Stimulated activated CD4-positive, alpha-beta T cell treated with anti-CD3 and anti-CD28 coated beads, Interleukin-4, amount 100 ng/mL, for 24 hours (primary cell): ENCODE results near the gene FAM20A.

Experiments used
- DNase-seq: peaks from one replicate; pipeline ENCODE4 v3.0.0-alpha.2; 2020

The FAM20A gene

DNA sequence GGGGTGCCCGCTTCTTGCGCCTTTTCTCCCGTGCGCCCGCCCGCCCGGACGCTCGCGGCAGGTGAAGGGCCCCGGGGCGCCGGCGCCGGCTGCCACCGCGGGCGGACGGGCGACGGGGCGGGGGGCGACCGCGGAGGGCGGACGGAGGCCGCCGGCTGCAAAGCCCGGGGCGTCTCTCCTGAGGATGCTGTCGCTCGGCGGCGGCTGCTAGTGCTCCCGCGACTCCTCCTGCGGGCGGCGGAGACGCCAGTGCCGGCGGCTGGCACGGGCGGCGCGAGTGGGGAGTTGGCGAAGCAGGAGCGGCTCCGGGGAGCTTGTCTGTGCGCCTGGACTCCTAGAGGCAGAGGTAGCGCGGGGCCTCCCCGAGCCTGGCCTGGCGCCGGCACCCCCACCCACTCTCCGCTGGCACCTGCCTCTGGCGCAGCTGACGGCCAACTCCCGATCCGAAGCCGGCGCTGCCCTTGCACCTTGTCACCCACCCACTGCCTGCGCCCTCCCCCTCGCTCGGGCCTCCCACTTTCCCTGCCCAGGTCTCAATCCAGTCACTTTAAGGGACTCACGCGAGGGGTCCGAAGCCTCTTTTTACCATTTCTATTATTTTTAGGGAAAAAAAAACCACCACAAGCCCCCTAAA lies at the start of gene FAM20A:
Gene FAM20A, minus strand, starts transcription at position 437 of the 634 bp plus-strand sequence. CDS start 701 bp downstream, outside the sequence.
- no peak for DNase-seq

DNA sequence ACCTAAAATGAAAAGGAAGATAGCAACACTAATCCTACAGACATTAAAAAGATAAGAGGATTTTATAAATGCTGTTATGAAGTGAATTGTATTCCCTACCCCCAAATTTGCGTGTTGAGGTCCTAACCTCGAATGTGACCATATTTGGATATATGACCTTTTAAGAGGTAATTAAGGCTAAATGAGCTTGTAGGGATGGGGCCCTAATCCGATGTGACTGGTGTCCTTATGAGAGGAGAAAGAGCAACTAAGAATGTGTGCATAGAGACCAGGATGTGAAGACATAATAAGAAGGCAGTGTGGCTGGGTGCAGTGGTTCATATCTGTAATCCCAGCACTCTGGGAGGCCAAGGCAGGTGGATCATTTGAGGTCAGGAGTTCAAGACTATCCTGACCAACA lies 48.2 kb upstream of the FAM20A start:
- no peak for DNase-seq

DNA sequence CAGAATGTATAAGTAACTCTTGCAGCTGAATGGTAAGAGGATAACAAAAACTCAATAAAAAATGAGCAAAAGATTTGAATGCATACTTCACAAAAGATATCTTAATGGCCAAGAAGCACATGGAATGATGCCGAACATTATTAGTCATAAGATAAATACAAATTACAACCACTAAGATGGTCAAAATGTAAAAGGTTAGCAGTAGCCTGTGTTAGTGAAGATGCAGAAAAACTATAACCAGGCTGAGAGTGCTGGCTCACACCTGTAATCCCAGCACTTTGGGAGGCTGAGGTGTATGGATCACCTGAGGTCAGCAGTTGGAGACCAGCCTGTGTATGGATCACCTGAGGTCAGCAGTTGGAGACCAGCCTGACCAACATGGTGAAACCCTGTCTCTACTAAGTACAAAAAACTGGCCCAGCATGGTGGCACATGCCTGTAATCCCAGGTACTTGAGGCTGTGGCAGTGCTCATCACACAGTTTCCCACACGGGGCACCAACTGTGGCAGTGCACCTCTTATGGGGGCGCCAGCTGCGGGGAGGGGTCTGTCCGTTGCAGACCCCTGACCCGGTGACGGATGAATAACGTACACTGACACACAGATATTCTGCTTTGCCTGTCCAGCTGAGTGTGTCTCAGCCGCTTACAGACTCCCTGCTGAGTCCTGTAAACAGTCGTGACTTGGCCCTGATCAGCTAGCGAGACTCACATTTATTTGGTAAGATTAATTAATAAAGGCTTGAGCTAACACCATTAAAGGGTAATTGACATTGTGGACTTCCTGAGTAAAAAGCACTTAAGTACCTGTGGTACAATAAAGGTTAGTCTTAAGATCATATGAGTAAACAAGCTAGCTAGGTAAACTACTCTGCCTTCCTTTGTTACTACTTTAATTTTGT lies 45.7 kb upstream of the FAM20A start:
- DNase-seq = no peak

DNA sequence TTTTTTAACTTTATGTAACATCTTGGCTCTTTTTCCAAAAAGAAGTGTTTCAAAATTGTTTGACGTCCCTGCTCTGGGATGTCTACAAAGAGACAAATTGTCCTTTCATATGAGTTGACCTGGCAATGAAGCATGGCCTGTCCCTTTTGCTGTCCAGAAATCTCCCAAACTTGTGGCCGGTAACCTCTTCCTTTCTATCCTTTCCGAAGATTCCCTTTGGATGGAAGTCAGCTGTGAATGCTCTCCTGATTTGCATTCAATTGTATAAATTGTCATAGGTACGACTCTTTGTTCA lies 40.9 kb upstream of the FAM20A start:
- DNase-seq = no peak

DNA sequence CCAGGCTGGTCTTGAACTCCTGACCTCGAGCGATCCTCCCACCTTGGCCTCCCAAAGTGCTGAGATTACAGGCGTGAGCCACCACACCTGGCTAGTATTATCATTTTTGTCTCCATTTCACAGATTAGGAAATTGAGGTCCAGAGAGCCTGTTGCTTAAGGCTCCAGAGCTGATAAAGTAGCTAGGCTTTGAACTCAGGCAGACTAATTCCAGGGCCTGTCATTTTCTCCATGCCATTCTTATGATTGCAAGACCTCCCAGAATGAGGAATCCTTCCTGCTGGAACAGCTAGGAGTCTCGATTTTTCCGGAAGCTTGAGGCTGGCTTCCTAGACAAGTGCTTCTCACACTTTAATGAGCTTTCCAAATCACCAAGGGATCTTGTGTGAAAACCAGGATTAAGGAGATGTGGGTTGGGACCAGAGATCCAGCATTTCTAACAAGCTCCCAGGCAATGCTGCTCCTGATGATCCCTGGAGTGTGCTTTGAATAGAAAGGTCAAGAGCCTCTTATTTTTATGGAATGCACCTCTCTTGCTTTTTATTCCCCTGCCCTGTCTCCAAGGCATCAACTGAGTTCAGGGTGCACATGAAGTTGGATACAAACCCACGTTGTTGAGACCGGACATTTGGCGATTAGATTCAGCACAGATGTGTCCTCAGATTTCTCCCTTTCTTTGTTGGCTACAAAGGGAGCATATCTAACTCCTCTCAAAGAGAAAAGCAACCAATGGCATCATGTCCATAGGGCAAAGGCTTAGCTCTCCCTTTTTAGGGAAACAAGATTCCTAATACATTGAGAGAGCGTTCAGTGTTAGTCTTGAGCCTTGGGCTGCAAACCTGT lies 40.3 kb upstream of the FAM20A start:
- no peak for DNase-seq

DNA sequence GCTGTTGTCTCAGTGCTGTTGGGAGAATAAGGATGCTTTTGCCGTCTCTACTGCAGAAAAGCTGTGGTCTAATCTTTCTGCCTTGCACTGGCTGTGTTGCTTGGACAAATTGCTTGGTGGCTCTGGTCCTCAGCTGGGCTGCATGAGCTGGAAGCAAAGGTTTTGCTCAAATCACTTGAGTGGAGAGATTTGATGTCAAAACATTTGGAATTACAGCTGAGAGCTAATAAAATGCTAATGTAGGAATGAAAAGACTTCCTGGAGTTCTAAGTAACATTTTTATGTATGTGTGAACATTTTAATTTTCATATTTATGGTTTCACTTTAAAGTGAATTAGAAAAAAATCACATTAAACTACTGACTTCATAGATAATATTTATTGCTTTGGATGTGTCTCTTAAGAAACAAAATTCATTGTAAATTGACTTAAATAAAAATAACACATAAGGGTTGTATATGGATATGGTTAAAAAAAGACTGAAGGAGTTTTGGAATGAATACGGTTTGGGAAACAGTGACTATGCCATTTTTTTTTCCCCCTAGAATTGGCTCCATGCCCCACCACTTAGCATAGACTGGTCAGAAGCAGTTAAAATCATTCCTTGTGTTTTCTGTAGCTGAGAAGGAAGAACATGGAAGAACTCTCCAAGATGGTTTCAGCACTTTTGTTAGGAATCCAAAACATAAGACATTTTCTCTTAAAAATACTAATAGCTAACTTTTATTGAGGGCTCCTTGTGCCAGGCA lies 39.2 kb upstream of the FAM20A start:
- no peak for DNase-seq

DNA sequence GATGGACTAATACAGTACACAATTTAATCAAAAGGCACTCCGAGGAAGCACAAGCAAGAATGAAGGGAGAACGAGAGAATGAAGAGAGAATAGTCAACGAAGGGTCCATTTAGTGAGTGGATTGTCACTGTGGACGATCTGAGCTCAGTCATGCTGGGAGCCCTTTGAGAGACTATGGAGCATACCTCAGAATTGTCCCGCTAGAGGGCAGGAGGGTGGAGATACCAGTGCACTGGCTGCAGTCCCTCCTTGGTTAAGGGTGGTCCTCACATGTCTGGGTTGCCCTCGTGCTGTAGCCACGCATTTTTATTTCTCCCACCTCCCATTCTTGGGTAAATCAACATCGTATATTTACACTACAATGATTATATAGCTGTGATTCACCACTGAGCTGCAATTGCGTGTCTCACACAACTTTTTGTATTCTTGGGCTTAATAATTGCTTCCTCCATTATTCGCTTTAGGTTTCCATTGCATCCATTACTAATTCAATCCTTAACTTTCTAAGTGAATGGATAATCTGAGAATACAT lies 33.2 kb upstream of the FAM20A start:
- no peak for DNase-seq

DNA sequence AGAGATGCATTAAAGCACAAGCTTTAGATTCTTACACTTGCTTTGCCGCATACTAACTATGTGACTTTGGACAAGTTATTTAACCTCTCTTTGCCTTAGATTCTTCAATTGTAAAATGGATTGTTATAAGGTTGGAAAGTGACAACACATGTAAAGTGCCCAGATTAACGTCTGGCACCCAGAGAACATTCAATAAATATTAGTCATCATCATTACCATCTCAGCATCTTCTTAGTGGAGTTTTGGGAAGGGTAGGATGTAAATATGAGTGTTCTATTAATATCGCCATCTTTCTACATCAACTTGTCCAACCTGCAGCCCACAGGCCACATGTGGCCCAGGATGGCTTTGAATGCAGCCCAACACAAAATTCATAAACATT lies 27.4 kb upstream of the FAM20A start:
- DNase-seq = no peak

DNA sequence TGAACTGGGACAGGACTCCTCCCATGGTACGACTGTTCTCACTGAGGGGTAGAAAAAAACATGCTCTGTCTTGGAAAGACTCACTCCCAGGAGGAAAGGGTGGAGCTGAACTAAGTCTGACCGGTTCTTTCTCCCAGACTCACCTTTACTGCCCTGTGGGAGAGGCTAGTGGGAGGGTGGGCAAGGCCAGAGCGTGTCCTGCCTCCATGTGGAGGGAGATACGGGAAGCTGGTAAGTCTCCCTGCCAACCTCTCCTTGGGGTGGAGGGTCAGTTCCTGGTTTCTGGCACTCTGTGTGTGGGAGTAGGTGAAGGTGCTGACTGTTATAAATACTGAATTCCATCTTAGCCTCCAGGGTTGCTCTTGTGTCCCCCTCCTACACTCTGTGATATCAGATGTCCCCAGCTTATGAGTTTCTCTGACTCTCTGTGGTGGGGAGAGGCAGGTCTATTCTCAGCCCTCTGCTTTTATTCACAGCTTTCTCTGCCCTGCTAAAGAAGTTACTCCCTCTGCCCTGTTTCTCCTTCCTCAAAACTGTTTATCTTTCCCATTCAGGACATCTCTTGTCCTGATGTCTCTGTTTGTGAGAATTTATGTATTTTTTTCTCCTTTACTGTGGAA lies 26.9 kb upstream of the FAM20A start:
- no peak for DNase-seq

DNA sequence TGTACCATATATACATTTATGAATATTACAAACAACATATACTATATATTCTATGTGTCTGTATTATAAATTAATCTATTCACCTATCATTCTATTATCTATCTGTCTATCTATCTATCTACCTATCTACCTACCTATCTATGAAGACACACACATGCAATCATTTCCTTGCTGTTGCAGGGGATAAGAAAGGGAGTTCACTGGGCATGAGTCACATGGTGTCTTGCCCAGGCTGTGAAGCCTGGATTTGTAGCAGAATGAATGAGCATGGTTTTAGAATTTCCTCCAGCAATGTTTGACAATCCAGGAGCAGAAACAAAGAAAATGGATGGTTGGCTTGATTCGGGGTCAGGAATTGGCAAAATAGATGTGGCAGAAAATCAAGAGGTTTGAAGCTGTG lies 23.2 kb upstream of the FAM20A start:
- DNase-seq = no peak

DNA sequence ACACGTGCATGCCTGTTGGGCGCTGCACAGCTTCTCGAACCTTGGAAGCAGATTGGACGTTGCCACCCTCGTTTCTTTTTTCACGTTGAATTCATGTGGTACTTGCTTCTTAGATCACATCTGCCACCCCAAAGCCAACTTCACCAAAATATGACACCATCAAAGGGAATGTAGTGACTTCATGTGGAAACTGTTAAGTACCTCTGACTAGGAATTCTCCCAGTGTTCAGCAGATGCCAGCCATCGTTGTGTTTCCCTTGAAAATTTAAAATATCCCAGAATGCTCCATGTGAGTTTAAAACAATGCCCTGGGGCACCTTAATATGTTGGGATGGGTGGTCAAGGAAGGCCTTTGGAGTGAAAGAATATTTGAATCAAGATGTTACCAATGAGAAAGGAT lies 22.6 kb upstream of the FAM20A start:
- DNase-seq = no peak

DNA sequence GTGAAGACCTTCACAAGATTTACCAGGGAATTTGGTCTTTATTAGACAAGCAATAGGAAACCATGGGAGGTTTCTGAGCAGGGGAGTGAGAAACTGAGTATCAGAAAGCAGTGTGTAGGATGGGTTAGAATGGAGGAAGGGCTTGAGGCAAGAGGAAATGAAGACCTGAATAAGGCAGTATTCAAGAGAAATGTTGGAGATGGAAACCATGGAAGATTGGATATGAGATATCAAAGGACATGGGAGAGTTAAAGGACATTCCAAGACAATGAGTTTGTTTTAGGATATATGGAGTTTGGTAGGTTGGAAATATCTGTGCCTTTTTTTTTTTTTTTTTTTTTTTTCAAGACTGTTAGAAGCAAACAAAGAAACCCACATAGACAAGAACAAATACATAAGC lies 21.3 kb upstream of the FAM20A start:
- DNase-seq = no peak

DNA sequence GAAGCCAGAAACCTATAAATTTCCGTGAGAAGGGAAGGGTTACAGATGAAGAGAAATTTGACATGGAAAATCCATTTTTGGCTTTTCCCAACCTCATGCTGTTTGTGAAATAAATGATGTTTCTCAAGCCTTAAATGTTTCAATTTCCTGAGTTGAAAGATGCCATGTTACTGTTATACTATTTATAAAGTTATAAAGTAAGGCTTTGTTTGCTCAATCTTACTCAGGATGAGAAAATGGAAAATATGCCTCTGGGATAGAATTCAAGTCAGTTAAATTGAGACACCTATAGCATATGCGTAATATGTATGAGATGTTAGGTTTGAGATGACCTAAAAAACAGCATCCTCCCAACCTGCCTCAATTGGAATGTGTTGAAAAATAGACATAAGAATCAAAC lies 19.9 kb upstream of the FAM20A start:
- DNase-seq = no peak

DNA sequence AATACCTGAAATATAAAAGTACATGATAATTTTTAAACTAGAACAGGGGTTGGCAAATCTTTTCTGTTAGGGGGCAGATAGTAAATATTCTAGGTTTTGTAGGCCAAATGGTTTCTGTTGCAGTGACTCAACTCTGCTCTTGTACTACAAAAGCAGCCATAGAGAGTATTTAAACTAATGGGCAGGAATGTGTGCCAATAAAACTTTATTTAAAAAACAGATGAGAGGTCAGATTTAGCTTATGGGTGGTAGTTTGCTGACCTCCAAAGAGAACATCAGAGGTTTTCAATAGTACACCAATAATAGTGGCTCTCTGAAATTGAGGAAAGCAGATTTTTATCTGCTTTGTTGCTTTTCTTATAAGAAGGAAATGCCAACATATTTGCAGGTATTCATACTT lies 15.2 kb upstream of the FAM20A start:
- DNase-seq = no peak

DNA sequence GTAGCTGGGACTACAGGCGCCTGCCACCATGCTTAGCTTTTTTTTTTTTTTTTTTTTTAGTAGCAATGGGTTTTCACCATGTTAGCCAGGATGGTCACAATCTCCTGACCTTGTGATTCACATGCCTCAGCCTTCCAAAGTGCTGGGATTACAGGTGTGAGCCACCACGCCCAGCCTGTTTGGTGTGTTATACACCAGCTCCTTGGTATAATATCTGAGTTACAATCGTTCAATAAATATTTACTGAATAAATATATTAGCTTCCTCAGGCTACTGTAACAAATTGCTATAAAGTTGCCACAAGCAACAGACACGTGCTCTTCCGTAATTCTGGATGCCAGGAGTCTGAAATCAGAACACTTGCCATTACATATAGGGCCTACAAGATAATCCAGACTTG lies 13.6 kb upstream of the FAM20A start:
- DNase-seq = no peak

DNA sequence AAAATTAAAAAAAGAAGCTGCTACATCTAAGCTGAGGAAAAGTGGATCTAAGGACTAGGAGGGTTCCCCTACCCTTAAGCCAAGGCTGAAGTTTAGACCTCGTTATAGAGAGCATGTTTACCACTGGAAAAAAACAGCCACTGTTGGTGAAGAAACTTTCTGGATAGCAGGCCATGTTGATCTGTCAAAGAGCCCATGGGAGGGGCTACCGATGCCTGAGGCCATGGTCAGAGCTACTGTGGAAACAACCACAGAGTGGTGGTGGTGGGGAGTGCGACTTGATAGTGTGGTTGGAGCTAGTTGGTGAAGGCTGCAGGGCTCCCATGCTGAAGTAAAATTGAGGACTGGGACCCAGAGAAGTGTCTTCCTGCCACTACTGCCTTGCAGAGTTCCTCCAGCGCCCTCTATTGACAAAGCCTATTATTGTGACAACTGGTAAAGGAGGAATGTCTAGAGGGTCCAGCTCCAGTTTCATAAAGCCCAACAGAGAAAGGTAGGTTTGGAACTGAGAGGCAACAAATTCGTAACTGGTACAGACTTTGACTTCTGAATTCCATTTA lies 12.7 kb upstream of the FAM20A start:
- DNase-seq = no peak

DNA sequence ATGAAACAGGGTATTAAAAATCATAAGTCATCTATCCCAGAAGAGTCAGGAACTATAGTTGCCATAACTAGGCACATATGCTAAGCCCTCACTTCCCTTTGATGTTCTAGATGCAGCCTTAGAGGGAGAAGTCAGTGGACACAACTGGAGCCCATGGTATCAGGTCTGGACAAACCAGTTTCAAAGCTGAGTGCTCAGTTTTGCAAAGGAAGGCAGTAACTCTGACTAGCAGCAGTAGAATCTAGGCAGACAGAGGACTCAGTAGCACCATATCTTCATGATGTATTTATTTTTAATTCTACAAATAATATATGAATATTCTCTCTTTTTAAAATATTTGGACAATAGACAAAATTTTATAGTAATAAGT lies 11.7 kb upstream of the FAM20A start:
- DNase-seq = no peak

DNA sequence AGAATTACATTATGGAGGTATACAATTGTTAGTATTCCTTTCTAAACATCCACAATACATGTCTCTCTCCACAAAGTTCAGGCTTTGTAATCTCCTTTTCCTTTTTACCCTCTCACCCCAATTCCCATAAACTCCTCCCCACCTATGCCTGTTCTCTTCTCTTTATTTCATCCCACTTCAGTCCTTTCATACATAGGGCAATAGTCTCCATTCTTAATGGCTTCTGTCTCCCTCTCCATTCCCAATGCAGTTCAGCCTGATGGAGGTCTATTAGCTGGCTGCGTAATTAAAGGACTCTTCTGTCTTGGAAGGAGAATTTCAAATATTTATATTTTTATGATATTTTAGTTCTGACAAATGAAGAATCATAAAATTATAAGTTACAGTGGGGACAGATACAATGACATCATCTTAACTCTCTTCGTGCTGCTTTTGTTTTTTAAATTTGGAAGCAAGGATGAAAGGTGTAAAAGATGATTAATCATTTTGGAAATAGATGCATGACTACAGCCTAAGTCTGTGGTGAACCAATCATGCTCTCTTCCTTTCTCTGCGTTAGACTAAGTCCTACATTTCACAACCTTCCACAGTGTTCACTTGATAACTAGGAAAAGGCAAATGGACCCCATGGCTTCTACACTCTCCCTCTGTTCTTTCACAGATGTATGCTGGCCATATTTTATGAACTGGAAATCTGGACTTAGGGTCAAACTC lies 11.2 kb upstream of the FAM20A start:
- no peak for DNase-seq

DNA sequence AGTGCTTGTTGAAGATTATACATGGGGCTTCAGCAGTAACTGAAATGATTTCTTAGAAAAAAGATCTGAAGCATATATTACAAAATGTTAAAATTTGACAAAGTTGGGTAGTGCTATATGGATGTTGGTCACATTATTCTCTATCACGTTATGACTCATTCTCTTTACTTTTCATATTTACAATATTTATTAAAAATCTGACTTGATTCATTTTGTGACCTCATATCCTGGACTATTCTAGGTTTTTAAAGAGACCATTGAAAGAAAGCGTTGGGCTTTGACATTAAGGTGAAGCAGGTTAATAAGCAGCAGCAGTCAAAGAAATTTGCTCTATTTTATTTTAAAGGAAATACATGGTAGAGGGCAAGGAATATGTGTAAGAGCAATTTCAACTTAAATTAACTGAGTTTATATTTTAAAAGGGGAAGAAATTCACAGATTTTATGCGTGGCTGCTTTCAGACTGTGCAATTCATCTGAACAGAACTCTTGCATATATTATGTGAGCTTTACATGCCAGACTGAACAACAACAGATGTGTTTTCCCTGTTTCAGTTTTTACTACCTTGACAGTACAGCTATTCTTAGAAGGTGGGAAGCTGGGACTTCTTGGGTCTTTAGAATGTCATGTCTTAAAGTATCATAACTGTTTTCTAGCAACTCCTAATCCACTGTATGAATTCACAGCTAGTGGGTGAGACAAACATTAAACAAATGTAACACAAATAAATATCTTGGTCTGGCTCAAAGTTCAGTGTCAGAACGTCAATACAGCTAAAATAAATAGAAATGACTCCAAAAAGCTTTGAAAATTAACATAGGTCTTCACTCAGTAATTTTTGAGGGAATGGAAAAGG lies 10.4 kb upstream of the FAM20A start:
- DNase-seq = no peak

DNA sequence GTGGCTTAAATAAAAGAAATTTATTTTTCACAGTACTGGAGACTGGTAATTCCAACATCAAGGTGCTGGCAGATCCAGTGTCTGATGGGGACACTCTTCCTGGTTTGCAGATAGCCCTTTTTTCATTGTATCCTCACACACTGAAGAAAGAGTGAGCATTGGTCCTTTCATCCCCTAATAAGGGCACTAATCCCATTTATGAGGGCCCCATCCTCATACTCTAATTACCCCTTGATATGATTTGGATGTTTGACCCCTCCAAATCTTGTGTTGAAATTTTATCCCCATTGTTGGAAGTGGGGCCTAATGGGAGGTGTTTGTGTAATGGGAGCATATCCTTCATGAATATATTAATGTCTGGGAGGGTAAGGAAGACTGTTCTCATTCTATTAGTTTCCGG lies 9.4 kb upstream of the FAM20A start:
- DNase-seq = no peak
